HAP-1 (cell line): ENCODE results near the gene SCUBE1.

Experiments
- DNase-seq, 2 experiments: peaks; one replicate each; pipeline ENCODE4 v3.0.0-alpha.2; 2016 to 2020; ENCODE audit warnings: low spot score in 2 of 2
- H3K27me3 ChIP-seq: fragments of 250-450 bp; sonication (Bioruptor Pico); 2 replicates; pipeline ENCODE4 v1.5.1; 2020; ENCODE audit warnings: low read depth, mild to moderate bottlenecking, moderate library complexity
- H3K36me3 ChIP-seq: fragments of 250-450 bp; sonication (Bioruptor Pico); replicated peaks from 2 replicates; pipeline ENCODE4 v1.5.1; 2020; ENCODE audit warnings: mild to moderate bottlenecking
- H3K4me1 ChIP-seq: fragments of 250-450 bp; sonication (Bioruptor Pico); 2 replicates; pipeline ENCODE4 v1.5.1; 2020; ENCODE audit warnings: mild to moderate bottlenecking
- H3K4me3 ChIP-seq: fragments of 250-450 bp; sonication (Bioruptor Pico); 2 replicates; pipeline ENCODE4 v1.5.1; 2020; ENCODE audit warnings: mild to moderate bottlenecking, moderate library complexity
- H3K9me3 ChIP-seq: fragments of 250-450 bp; sonication (Bioruptor Pico); 2 replicates; pipeline ENCODE4 v1.5.1; 2020; ENCODE audit warnings: mild to moderate bottlenecking, moderate library complexity
- in situ Hi-C: fragments of 300-500 bp; cut with MboI; formaldehyde crosslinking; loops from 3 replicates; pipeline ENCODE4 v1.14.3; 2020; ENCODE audit warnings: low sequenced_read_pairs, inconsistent platforms, mixed read lengths

Gene SCUBE1

DNA sequence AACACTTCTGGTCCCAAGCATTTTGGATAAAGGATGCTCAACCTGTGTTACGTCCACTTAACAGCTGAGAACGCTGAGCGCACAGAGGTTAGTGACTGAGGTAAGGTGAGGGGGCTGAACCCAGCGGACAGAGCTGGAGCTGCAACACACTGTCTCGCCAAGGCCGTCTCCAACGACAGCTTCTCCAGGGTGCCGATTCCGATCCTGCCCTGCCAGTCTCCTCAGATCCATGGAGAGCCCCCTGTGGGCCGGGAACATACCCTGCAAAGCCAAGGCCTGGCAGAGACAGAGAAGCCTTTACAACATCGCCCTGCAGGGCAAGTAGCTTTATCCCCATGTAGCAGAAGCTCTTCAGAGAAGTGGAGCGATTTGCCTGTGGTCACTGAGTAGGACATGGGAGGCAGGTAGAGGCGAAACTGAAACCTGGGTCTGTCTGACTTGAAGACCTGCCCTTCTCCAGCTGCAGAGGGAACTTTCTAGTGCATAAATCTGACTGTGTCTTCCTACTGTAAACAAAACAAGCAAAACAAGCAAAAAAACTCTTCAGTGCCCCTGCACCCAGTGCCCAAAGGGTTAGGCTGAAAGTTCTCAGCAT is 72.8 kb downstream of the SCUBE1 start:
- Histone ChIP-seq H3K9me3 (no peaks in the 10 kb centered on the region), H3K27me3 (no peaks in the 10 kb centered on the region), H3K36me3 (no peaks in the 10 kb centered on the region), H3K4me3 (no peak overlapping the region), H3K4me1 (no peaks in the 10 kb centered on the region)
- peak in 1 of 2 experiments; percentile 41 for DNase-seq
- in situ Hi-C loops = loop anchor here (10.0 kb wide), 1 partner anchor 114 kb away; no protein-coding TSS in a partner anchor

DNA sequence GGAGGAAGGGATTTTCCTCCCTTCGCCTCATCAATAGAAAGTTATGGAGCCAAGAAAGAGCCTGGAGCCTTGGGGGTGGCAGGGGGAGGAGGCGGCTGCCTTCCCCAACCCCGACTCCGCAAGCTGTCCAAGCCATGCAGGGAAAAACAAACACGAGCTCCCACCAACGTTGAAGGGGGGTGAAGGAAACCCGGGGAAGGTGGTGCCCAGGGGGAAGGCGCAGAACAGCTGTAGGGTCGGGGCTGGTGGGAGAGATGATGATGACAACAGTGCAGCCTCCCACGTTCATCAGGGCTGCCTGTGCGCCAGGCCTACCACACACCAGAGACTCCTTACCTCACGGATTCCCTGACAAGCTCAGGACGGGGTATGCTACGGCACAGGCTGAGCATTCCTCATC is 73.5 kb downstream of the SCUBE1 start:
- H3K4me1 ChIP-seq = no peaks in the 10 kb centered on the region
- no peaks in the 10 kb centered on the region; the same call in 1 of the 2 replicates for H3K27me3 ChIP-seq
- H3K9me3 ChIP-seq = no peaks in the 10 kb centered on the region
- in situ Hi-C loops = loop anchor here (10.0 kb wide), 1 partner anchor 115 kb away; no protein-coding TSS in a partner anchor
- H3K36me3 ChIP-seq = no peaks in the 10 kb centered on the region
- DNase-seq = no peak
- H3K4me3 ChIP-seq = no peak overlapping the region

DNA sequence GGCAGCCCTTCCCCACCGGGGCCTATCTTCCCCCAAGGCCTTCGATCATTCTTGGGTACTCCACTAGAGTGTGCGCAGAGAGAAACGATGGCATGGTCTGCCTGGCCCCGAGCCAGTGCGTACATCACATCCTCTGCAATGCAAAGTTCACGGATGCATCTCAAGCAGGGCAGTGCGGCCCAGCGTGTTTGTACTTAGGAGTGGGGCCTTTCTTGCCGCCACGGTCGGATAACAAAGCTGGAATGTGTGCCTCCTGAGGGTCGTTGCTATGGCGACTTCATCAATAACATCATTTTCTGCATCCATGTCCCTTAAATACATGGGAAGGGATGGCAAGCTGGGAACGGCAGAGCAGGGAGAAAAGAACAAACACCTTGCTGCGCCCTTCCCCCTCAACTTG is 73.9 kb downstream of the SCUBE1 start:
- Histone ChIP-seq H3K27me3 (peaks cover 4% of the 10 kb centered on the region), H3K4me3 (no peak overlapping the region), H3K9me3 (no peaks in the 10 kb centered on the region), H3K36me3 (no peaks in the 10 kb centered on the region), H3K4me1 (no peaks in the 10 kb centered on the region)
- DNase-seq = no peak
- in situ Hi-C loops = no loop called here

DNA sequence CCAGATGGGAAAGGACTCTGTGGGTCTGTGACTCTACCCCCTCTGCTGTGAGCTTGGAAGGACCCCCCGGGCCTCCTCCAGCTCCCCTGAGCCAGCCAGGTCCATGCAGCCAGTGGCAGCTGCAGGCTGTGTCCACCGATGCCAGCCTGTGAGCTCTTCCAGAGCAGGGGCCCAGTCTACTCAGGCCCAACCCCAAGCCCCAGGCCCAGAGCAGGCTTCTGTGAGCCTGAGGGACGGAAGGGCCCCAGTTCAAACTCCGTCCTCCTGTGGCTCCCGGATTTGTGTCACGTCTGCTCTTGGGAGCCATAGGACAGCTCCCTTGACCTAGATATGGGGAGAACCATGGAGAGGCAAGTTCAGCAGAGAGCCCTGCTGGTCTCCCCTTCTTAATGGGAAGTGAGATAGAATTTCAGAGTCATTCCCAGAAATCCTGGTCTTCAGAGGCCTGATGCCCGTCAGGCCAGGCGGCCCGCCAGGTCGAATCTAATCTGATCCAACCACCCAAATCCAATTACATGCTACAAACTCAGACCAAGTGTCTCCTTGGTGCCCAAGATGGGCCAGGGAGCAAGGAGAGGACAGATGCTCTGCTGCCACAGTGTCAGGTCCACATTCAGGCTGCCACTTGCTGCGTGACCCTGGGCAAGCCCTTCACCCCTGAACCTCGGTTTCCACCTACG is 75.1 kb downstream of the SCUBE1 start:
- Histone ChIP-seq H3K4me1 (no peaks in the 10 kb centered on the region), H3K27me3 (peaks cover 14% of the 10 kb centered on the region), H3K36me3 (no peaks in the 10 kb centered on the region), H3K4me3 (no peak overlapping the region), H3K9me3 (no peaks in the 10 kb centered on the region)
- DNase-seq = no peak
- in situ Hi-C loops = no loop called here

DNA sequence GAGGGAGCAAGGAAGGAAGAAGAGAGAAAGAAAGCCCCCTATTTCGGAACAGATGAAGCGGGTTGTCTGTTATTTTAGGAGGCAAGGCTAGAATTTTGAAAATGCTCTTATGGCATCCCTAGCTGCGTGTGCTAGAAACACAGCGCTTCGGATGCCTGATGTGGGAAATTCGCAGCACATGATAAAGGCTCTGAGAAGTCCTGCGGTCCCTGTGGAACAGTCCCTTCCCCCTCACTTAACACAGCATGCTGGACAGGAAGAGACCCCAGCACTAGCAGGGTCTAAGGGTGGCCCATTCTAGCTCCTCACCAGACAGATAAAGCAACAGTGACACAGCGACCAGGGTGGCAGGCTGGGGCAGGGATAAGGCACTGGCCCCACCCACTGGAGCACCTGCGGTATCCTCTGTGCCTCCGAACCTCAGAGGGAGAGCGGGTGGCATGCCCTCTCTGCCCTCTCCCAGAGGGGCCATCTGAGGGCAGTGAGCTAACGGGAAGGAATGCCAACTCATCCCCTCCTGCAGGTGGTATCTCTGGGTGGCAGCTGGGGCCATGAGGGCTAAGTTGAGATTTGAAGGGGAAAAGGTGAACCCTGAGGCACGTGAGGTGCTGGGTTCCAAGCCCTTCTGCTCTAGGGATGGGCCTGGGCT is 75.7 kb downstream of the SCUBE1 start:
- H3K9me3 ChIP-seq = no peaks in the 10 kb centered on the region
- no peaks in the 10 kb centered on the region for H3K36me3 ChIP-seq
- H3K27me3 ChIP-seq = peaks cover 16% of the 10 kb centered on the region
- H3K4me1 ChIP-seq = no peaks in the 10 kb centered on the region
- no peak overlapping the region for H3K4me3 ChIP-seq
- no peak for DNase-seq
- in situ Hi-C loops = no loop called here

DNA sequence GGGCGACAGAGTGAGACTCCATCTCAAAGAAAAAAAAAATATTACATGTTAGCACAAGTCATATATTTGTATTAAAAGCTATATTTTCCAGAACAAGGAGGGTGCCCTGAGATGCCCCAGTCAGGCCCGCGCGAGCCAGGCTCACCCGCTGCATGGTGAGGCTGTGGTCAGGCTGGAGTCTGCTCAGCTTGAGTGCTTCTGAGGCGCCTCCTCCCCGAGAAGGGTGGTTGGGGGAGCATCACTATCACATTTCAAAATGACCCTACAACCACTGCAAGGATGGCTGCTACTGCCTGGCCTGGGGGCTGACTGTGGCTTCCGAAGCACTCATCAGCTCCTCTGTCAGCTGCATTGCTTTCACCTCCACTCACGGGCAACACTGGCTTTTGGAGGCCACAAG is 77.1 kb downstream of the SCUBE1 start:
- Histone ChIP-seq H3K4me3 (no peak overlapping the region), H3K9me3 (no peaks in the 10 kb centered on the region), H3K36me3 (no peaks in the 10 kb centered on the region), H3K4me1 (no peaks in the 10 kb centered on the region), H3K27me3 (peaks cover 16% of the 10 kb centered on the region)
- in situ Hi-C loops = no loop called here
- DNase-seq = no peak

DNA sequence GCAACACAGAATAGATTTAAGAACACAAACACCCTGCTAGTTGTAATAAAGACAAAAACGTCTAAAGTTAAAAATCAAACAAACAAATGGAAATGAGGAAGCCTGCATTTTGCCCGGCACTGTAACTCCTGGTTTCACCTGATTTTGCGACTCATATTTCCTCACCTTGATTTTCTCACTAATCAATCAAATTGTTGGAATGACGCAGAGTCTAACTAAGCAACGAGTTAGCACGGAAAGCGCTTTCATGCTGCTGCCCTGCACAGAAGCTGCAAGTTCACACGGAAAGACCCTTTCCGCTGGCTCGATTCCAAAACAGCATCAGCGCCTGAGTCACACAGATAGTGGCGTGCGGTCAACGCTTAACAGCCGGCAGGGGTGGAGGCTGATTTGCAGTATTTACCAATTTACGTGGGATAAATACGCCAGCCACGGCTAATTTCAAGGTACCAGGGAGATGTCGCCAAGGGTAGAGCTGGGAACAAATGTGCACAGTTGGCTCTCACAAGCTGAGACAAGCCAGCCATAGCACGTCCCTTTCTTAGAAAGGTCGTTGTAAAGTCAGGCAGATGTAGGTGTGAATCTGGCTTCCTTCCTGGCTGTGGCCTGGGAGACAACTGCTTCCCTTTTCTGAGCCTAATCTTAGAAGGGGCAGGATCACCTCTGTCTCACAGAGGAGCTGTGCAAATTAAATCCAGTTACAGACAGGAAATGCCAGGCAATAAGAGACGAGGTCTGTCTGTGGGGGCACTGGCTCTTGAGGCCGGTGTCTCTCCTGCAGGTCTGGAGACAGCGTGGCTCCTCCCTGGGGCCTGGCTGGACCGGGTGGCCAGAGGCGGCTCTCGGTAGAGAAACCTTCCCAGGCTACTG is 79.3 kb downstream of the SCUBE1 start:
- peak in 1 of 2 experiments; percentile 24 for DNase-seq

DNA sequence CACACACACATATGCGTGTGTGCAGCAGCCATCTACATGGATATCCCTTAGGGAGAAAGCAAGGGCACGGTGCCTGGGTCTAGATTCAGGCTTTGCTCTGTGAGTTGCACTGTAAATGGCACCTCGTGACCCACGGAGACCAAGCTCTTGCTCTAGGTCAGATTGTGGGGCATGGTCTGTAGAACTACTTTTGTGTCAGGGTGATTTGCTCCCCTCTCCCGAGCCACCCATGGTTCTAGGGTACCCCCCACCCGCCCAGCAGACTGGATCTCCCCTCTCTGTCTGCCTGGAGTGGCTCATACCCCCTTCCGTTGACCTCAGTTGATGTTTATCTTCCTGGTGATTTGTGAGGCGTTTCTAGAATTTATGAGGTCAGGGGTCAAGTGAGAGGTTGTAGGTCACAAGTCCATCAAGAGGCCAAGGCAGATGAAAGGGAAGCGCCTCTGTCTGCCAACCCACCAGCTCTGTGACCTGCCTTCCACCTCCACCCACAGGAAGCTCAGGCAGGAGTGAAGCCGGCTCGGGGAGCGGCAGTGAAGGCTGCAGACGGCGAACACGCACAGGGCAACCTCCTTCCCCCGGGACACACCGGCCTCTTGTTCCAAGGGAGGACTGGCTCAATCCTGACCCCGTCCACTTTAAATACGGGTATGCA is 80.1 kb downstream of the SCUBE1 start:
- in situ Hi-C loops = no loop called here
- no peak for DNase-seq
- no peaks in the 10 kb centered on the region for H3K4me1 ChIP-seq
- peaks cover 16% of the 10 kb centered on the region for H3K27me3 ChIP-seq
- no peak overlapping the region for H3K4me3 ChIP-seq
- H3K9me3 ChIP-seq = no peaks in the 10 kb centered on the region
- no peaks in the 10 kb centered on the region for H3K36me3 ChIP-seq

More for the DNA sequence above, 79.3 kb downstream of the SCUBE1 start:
- Histone ChIP-seq H3K4me1 (no peaks in the 10 kb centered on the region), H3K27me3 (peaks cover 16% of the 10 kb centered on the region), H3K9me3 (no peaks in the 10 kb centered on the region), H3K4me3 (no peak overlapping the region), H3K36me3 (no peaks in the 10 kb centered on the region)
- in situ Hi-C loops = no loop called here

DNA sequence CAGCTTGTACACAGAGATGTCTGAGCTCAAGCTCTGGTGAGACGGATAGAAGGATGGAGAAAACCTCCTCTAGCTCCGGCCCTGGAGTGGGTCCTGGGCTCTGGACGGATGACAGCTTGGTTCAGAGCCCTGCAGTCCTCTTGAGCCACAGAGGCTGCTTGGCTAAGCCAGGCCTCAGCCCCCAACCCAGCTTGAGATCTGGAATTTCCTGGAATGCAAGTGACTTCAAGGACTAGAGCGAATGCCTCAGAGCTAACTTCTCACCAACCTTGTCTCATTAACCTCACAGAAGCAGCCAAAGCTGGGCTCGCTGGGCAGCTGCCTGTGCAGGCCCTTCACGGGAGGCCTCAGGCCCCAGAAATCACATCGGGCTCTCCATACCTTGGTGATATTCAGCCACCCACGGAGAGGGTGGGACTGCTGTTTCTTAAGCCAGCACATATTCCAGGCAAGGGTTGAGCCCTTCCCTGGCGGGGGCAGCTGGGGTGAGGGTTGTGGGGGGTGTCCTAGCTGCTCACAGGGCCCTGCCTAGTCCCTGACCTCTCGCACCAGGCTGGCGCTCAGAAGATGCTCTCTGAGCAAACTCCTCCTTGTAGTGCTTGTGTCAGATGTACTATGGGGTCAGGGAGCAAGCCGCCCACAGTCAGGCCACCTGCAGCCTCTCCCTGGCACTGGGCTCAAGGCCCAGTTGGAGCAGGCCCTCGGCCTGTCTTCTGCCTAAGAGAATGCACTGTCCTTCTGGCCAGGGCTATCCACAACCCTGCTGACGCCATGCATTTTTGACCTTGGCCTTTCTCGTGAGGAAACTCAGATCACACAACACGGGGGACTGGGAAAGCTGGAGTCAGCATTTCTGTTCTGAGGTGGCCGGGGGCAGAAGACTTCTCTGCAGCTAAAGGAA is 82.6 kb downstream of the SCUBE1 start:
- Histone ChIP-seq H3K27me3 (peaks cover 16% of the 10 kb centered on the region), H3K9me3 (no peaks in the 10 kb centered on the region), H3K36me3 (no peaks in the 10 kb centered on the region), H3K4me1 (no peaks in the 10 kb centered on the region), H3K4me3 (no peak overlapping the region)
- in situ Hi-C loops = no loop called here
- DNase-seq = no peak

DNA sequence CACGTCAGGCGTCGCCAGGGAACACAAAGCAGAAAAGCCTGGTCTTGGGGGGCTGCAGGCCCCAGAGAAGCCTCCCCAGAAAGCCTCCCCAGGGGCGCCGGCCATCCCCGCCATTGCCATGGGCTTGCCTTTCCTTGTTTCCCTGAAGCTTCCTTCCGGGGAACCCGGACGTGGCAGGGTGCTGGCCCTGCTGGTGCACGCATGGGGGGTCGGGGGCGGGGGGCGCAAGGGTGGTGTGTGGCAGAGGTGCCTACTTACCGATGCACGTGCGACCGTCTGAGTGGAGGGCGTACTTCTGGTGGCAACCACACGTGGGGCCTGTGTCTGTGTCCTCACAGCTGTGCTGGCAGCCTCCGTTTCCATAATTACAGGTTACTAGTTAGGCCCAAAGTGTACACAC is 85.2 kb downstream of the SCUBE1 start:
- Histone ChIP-seq H3K4me1 (no peaks in the 10 kb centered on the region), H3K4me3 (no peak overlapping the region), H3K36me3 (no peaks in the 10 kb centered on the region), H3K27me3 (peaks cover 2% of the 10 kb centered on the region; the same call in 1 of the 2 replicates), H3K9me3 (no peaks in the 10 kb centered on the region)
- DNase-seq = no peak
- in situ Hi-C loops = no loop called here

DNA sequence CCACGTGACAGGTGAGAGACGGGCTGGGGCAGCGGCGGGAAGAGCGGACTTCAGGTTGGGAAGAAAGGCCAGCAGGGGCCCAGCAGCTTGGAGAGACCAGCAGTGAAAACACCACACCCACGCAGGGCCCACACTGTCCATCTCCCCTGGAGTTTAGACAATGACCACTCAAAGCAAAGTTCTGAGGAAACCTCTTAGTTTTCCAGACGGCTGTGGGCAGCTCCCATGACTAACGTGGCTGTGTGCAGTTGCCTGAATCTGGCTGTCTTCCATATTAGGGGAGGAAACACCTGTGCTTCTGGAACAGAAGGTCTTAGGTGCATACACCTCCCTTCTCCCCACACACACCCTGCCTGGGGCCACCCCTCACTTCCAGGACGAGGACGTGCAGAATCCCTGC is 85.6 kb downstream of the SCUBE1 start:
- Histone ChIP-seq H3K4me1 (no peaks in the 10 kb centered on the region), H3K36me3 (no peaks in the 10 kb centered on the region), H3K9me3 (no peaks in the 10 kb centered on the region), H3K4me3 (no peak overlapping the region), H3K27me3 (peaks cover under 1% of the 10 kb centered on the region; the same call in 1 of the 2 replicates)
- in situ Hi-C loops = no loop called here
- DNase-seq = no peak

DNA sequence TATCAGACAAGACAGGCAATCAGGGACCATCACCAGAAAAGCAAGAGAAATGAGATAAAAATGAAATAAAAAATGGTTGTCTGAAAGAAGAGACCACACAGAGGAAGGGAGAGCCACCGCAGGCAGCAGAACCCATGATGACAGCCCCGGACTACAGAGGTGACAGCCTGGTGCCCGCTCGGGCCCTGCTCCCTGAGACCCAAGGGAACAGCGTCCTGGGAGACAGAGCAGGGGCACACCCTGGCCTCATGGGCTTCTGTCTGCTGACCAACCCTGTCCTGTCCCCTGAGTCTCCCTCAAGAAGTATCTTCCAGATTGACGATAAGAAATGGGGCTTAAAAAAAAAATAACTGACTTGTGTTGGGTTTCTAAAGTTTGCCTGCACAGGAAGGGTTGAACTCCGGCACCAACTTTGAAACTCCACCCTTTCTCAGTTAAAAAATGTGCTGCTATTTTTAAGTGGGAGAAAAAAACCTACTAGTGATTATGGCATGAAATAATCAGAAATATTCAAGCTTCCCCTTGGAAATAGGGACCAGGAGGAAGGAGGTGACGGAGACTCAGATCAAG is 86.1 kb downstream of the SCUBE1 start:
- H3K36me3 ChIP-seq = no peaks in the 10 kb centered on the region

More for the DNA sequence above, 86.1 kb downstream of the SCUBE1 start:
- Histone ChIP-seq H3K4me1 (no peaks in the 10 kb centered on the region), H3K27me3 (peaks cover 2% of the 10 kb centered on the region), H3K4me3 (no peak overlapping the region), H3K9me3 (no peaks in the 10 kb centered on the region)
- in situ Hi-C loops = no loop called here
- no peak for DNase-seq
